GM12878 (cell line): ENCODE data around the gene TATDN2.

Experiments
- EP300 ChIP-seq, 2 experiments: fragments of 150-350 bp in 1 of 2; IDR thresholded peaks; 2 replicates each; pipeline ENCODE4 v1.6.1; 2011 to 2012; ENCODE audit warnings: low read depth in 2 of 2, low read length in 2 of 2, borderline replicate concordance in 1 of 2, improper control_type of control experiment in 1 of 2, inconsistent platforms in 1 of 2; ENCODE audit not compliant: control insufficient read depth in 1 of 2
- POLR2A ChIP-seq: IDR thresholded peaks from 2 replicates; pipeline ENCODE4 v1.6.1; 2011; ENCODE audit warnings: low read depth, mild to moderate bottlenecking, low read length
- SMC3 ChIP-seq: IDR thresholded peaks from 2 replicates; pipeline ENCODE4 v1.6.1; 2011; ENCODE audit warnings: low read length, improper control_type of control experiment, borderline replicate concordance
- SP1 ChIP-seq: IDR thresholded peaks from one replicate; pipeline ENCODE4 v1.6.1; 2011; ENCODE audit warnings: low read depth, low read length
- SREBF2 ChIP-seq: IDR thresholded peaks from 2 replicates; pipeline ENCODE4 v1.6.1; 2012; ENCODE audit warnings: mild to moderate bottlenecking, low read length
- TCF7 ChIP-seq: IDR thresholded peaks from 2 replicates; pipeline ENCODE4 v1.6.1; 2014; ENCODE audit warnings: antibody characterized with exemption, borderline replicate concordance
- TF ChIP-seq, protein P1 (sequence below), 3 experiments: IDR thresholded peaks in 2 of 3; conservative IDR thresholded peaks in 1 of 3; 2 replicates each; pipeline ENCODE4 v1.5.1; 2011; ENCODE audit warnings: low read depth in 3 of 3, low read length in 3 of 3, mild to moderate bottlenecking in 3 of 3, control low read depth in 2 of 3, moderate library complexity in 2 of 3, inconsistent platforms in 1 of 3, mixed read lengths in 1 of 3; ENCODE audit not compliant: control insufficient read depth in 2 of 3, insufficient read depth in 1 of 3; ENCODE audit errors: extremely low read depth in 1 of 3
- TF ChIP-seq, protein P2 (sequence below): fragments of 450-650 bp; IDR thresholded peaks from 2 replicates; pipeline ENCODE4 v1.6.1; 2014; ENCODE audit warnings: mild to moderate bottlenecking
- TF ChIP-seq, protein P3 (sequence below): IDR thresholded peaks from 2 replicates; pipeline ENCODE4 v1.6.1; 2011; ENCODE audit warnings: borderline replicate concordance, low read depth, mild to moderate bottlenecking, moderate library complexity, low read length; ENCODE audit not compliant: insufficient read depth, poor library complexity, severe bottlenecking

DNA sequence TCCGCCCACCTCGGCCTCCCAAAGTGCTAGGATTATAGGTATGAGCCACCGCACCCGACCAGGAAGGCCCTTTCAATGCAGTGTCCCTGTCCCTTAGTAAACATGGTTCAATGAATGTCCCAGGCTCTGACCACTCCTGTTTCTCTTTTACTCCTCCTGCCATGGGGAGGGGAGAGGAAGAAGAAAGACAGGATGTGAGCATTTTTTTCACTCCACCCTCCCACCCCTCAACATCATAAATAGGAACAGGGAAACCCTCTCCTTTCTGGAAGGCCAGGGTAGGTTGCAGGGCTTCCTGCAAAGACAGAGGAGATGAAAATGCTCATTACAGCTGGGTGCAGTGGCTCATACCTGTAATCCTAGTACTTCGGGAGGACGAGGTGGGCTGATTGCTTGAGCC is 7.5 kb upstream of the TATDN2 start:
- TF ChIP-seq, protein P1, sequence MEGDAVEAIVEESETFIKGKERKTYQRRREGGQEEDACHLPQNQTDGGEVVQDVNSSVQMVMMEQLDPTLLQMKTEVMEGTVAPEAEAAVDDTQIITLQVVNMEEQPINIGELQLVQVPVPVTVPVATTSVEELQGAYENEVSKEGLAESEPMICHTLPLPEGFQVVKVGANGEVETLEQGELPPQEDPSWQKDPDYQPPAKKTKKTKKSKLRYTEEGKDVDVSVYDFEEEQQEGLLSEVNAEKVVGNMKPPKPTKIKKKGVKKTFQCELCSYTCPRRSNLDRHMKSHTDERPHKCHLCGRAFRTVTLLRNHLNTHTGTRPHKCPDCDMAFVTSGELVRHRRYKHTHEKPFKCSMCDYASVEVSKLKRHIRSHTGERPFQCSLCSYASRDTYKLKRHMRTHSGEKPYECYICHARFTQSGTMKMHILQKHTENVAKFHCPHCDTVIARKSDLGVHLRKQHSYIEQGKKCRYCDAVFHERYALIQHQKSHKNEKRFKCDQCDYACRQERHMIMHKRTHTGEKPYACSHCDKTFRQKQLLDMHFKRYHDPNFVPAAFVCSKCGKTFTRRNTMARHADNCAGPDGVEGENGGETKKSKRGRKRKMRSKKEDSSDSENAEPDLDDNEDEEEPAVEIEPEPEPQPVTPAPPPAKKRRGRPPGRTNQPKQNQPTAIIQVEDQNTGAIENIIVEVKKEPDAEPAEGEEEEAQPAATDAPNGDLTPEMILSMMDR (IDR thresholded peaks at IDR 0.05 in 2 of 3, conservative IDR thresholded peaks at IDR 0.05 in 1 of 3; ENCODE audit: control insufficient read depth in 2 of 3, extremely low read depth in 1 of 3, insufficient read depth in 1 of 3, low read depth in 3 of 3, low read length in 3 of 3): no peak
- TF ChIP-seq, protein P2, sequence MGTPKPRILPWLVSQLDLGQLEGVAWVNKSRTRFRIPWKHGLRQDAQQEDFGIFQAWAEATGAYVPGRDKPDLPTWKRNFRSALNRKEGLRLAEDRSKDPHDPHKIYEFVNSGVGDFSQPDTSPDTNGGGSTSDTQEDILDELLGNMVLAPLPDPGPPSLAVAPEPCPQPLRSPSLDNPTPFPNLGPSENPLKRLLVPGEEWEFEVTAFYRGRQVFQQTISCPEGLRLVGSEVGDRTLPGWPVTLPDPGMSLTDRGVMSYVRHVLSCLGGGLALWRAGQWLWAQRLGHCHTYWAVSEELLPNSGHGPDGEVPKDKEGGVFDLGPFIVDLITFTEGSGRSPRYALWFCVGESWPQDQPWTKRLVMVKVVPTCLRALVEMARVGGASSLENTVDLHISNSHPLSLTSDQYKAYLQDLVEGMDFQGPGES: no peak
- TF ChIP-seq SREBF2: no peak
- no peak for TF ChIP-seq SP1
- TF ChIP-seq, protein P3, sequence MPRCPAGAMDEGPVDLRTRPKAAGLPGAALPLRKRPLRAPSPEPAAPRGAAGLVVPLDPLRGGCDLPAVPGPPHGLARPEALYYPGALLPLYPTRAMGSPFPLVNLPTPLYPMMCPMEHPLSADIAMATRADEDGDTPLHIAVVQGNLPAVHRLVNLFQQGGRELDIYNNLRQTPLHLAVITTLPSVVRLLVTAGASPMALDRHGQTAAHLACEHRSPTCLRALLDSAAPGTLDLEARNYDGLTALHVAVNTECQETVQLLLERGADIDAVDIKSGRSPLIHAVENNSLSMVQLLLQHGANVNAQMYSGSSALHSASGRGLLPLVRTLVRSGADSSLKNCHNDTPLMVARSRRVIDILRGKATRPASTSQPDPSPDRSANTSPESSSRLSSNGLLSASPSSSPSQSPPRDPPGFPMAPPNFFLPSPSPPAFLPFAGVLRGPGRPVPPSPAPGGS: no peak
- no peak for TF ChIP-seq POLR2A
- no peak for TF ChIP-seq SMC3
- TF ChIP-seq TCF7: no peak
- TF ChIP-seq EP300 (IDR thresholded peaks at IDR 0.05; ENCODE audit: borderline replicate concordance in 1 of 2, control insufficient read depth in 1 of 2, low read depth in 2 of 2, low read length in 2 of 2): no peak
